Umbilical cord (tissue), 2 donors: Measurements from ENCODE around the gene WSB1. TPM values are rescaled to one million over a fixed set of nuclear protein-coding genes. Genes with fewer than 3 reads are reported as not detected.

Source experiments
- DNase-seq: peaks from one replicate; pipeline ENCODE4 v3.0.0-alpha.2; 2015; ENCODE audit warnings: low spot score
- total RNA-seq: library from RNA; depleted of rRNA; stranded (reverse); fragments of >200 nt; gene quantifications from one replicate; pipeline ENCODE4 v1.2.3, GENCODE V29; 2014; ENCODE audit warnings: low replicate concordance; ENCODE audit not compliant: insufficient read depth

Gene WSB1
- total RNA-seq, 1 donor from 2014 or later, result 443 TPM

DNA sequence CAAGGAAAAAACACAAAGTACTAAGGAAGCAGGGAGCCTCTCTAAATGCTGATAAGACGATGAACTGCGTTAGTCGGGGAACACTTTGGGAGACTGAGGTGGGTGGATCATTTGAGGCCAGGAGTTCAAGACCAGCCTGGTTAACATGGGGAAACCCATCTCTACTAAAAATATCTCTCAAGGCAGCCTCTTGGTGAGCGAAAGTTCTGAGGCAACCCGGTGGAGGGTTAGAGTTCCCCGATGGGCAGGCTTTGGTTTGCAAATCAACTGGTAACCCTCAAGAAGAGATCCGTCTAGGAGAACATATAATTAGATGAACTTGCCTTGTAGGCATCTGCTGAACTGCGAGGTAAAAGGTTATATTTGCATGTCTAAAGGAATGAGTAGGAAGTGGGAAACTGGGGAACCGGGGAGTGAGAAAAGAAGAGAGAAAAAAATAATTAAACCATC, 44.6 kb downstream of the WSB1 start:
- no peak for DNase-seq

DNA sequence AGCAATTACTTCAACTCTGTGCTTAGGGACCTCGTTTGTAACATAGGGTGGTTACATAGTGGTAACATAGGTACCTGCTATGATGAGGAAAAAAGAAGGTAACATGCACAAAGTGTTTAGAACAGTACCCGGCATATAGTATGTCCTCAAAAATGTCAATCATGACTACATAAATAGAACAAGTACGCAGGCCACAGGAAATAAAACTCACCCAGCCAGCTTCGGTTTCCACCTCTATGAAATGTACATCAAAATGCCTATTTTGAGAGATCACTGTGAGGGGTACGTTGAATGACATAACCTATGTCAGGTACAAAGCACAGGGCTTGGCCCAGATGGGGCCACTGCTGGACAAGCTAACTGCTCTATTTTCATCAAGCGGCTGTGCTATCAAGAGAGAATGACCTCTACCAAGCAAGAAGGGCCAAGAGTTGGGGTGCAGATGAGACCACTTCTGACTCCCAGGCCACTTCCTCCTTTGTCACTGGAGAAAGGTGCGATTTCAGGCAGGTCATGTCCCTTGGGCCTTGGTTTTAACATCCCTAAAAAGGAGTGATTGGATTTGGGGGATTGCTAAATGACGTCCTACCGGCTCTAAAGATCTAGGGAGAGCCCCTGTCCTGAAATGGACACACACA, 45.4 kb downstream of the WSB1 start:
- no peak for DNase-seq

- DNase-seq, result no peak
Measured at GRCh38 chr17:27339836-27340550, 46.1 kb downstream of the WSB1 start.

- no peak for DNase-seq
Measured at GRCh38 chr17:27340575-27340974, 46.7 kb downstream of the WSB1 start.

GRCh38 chr17:27341041-27341471, 47.1 kb downstream of the WSB1 start:
- DNase-seq, result no peak

GRCh38 chr17:27342059-27342458, 48.1 kb downstream of the WSB1 start:
- DNase-seq, result no peak

DNA sequence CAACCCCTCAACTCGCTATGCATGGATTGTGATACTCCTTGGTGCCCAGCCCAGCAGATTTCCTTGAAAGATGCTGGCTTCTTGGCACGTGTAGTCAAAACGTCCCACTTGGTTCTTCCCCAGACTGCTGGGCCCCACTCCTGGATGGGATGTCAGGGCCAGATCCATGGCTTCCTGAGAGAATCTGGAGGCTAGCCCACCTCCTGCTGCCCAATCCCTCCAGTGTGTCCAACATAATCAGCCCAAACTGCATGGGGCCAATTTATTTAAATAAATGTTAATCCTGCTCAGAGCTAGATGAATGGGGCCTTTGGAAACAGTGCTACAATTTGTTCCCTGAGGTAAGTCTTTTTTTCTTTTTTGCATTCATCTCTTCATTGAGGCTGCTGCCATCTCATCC, 49.4 kb downstream of the WSB1 start:
- no peak for DNase-seq

- no peak for DNase-seq
Measured at GRCh38 chr17:27343977-27344607, 50.2 kb downstream of the WSB1 start.

DNA sequence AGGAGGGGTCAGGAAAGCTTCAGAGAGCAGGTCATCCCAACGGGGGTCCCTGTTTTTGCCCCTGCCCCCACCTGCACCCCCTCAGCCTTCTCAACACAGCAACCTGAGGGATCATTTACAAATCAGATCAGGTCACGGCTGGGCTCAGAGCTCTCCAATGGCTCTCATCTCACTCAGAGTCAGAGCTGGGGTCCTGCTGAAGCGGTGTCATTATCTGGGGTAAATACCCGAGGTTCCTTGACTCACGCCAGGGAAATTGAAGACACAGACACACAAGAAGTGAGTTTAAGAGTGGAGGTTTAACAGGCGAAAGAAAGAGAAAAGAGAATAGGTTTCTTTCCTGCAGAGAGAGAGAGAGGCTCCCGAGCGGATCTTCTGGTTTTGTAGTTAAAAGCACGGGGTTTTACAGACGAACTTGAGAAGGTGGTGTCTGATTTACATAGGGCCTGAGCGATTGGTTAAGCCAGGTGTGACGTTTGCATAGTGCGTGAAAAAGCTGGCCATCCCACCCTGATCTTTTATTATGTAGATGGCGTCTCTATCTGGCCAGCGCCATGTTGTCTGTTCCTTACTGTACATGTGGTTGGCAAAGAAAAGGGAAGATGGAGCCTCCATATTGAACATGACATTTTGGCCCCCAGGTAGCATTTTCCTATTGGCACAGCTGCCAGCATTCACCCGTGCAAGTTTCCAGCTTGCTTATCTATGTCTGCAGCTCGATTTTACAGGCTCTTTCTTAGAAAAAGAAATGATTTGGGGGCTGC, 51.4 kb downstream of the WSB1 start:
- peak; percentile 92 for DNase-seq

GRCh38 chr17:27346228-27346899, 52.5 kb downstream of the WSB1 start:
- DNase-seq, result no peak

GRCh38 chr17:27348196-27348595, 54.3 kb downstream of the WSB1 start:
- no peak for DNase-seq

DNA sequence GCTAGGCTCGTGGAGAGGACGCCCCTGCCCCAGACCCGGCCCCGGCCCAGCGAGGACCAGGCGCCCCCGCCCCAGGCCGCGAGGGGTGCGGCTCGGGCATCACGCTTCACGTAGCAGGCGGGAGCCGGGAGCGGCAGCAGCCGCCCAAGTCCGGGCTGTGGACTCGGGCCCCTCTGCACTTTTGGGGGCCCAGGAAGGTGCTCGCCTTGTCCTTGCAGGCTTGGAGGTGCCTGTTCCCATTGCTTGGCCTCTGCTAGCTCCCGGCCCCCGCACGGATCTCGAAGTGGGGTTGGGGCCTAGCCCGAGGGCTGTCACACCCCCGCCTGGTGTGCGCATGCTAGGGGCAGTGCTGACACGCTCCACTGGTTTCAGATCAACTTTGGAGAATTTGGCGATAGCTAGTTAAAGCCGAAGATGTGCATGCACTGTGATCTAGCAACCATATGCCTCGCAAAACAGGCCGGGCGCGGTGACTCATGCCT, 55.7 kb downstream of the WSB1 start:
- DNase-seq, result peak; percentile 65

DNA sequence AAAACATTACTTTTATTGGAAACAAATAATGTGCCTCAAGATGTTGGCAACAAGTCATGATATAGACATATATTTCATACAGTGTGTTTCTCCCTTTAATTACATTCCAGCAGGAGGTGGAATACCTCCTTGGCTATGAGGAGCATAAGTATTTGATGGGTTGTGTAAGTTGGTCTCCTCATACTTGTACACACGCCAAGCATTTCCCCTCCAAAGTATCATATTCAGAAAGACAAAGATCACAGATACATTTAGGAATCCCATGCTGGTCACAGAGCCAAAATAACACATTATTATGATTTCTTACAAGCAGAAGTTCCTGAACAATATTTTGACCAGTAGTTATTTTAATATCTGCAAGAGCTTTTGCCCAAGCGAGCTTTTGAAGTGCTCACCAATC, 57.8 kb downstream of the WSB1 start:
- no peak for DNase-seq

DNA sequence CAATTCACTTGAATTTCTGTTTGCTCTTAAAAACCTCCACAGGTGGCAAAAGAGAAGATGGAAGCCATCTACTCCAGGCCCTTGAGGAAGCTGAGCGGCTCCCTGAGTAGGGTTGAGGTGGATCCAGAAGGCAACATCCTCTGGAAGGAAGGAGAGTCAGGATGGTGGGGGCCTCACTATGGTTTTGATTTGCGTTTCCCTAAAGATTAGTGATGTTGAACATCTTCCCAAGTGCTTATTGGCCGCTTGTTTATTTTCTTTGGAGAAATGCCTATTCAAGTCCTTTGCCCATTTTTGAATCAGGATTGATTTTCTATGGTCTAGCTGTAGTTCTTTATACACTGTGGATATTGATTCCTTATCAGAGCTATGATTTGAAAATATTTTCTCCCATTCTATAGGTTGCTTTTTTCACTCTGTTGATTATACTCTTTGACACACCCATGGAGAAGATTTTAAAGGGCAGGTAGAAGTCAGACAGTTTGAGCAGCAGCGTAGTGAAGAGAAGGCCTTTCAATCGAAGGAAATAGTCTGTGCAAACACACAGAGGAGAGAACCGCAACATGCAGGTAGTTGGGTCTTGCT, 58.6 kb downstream of the WSB1 start:
- no peak for DNase-seq

GRCh38 chr17:27353033-27353460, 59.1 kb downstream of the WSB1 start:
- no peak for DNase-seq

GRCh38 chr17:27353461-27354050, 59.6 kb downstream of the WSB1 start:
- peak; percentile 94 for DNase-seq

DNA sequence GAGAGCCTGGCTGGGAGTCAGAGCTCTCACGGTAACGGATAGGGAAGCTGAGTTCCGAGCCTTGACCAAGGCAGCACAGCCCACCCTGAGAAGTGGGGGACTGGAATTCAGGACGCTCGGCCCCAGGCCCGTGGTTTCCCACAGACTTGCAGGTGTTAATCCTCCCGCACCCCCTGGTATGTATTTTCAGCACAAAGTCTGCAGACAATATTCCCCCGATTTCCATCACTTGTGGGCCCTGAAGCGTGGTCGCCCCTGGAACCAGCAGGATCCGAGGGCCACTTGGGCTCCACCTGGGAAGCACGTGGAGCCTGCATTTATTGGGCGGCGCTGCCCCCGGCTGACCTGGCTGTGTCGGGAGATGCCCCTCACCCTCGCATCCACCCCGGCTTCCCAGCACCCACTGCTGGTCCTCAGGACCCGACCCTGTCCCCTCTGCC, 60.2 kb downstream of the WSB1 start:
- no peak for DNase-seq

GRCh38 chr17:27354491-27355081, 60.7 kb downstream of the WSB1 start:
- no peak for DNase-seq

DNA sequence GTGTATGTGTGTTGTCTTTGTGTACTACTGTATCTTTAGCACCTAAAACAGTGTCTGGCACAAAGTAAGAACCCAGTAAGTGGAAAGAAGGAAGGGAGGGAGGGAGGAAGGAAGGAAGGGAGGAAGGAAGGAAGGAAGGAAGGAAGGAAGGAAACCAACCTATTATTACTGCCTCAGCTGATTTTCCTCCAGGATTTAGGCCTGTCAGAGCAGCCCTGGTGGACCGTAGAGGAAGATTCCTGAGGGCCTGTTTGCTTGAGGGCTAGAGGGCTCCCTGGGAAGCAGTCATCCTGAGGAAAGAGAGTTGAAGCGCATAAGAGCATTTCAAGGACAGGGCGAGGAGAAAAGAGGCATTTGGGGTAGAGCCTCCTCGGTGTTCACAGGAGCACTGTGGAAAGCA, 61.5 kb downstream of the WSB1 start:
- DNase-seq, result no peak

DNA sequence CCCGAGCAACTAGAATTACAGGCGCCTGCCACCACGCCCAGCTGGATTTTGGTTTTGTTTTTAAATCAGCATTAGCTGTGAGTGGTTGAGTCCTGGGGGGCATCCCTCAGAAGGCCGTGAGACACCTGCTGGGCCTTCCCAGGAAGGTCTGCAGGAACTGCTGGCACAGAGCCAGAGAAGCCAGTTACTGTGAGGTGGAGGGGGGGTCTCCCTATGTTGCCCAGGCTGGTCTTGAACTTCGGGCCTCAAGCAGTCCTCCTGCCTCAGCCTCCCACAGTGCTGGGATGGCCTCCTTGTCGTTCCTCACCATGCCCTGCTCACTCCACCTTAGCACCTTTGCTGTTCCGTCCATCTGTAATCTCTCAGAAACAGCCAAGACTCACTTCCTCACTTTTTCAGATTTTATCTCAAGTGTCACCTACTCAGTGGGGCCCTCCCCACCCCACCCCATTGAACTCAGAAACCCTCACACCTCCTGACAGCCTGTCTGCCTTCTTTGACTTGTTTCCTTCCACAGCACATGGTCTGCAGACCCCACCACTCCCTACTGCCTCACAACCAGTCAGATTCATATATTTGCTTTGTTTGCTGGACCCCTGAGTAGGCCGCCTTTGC, 62.3 kb downstream of the WSB1 start:
- DNase-seq, result no peak
